Stimulated activated CD8-positive, alpha-beta memory T cell treated with anti-CD3 and anti-CD28 coated beads, Interleukin-7, amount 100 ng/mL, for 48 hours (primary cell): ENCODE results near the gene FMNL2.

Experiments
- DNase-seq, 2 donors: peaks; one replicate each; pipeline ENCODE4 v3.0.0-alpha.2; 2020; ENCODE audit warnings: low read depth in 1 of 2; ENCODE audit errors: extremely low read depth in 1 of 2

Gene FMNL2

GRCh38 chr2:152569186-152569585, 234.2 kb downstream of the FMNL2 start:
- DNase-seq, result no peak

- no peak for DNase-seq
Observed at GRCh38 chr2:152571048-152571766, 236.2 kb downstream of the FMNL2 start.

GRCh38 chr2:152572031-152572430, 237.1 kb downstream of the FMNL2 start:
- DNase-seq, result no peak

- DNase-seq, result peak; percentile 22 to 53
Observed at GRCh38 chr2:152573168-152573567, 238.2 kb downstream of the FMNL2 start.

GRCh38 chr2:152577579-152577978, 242.6 kb downstream of the FMNL2 start:
- no peak for DNase-seq

GRCh38 chr2:152578573-152578972, 243.6 kb downstream of the FMNL2 start:
- DNase-seq, result no peak

GRCh38 chr2:152580714-152581113, 245.7 kb downstream of the FMNL2 start:
- no peak for DNase-seq

- no peak for DNase-seq
Observed at GRCh38 chr2:152581360-152581759, 246.4 kb downstream of the FMNL2 start.

- no peak for DNase-seq
Observed at GRCh38 chr2:152582081-152582480, 247.1 kb downstream of the FMNL2 start.

GRCh38 chr2:152583512-152584229, 248.7 kb downstream of the FMNL2 start:
- DNase-seq, result no peak

GRCh38 chr2:152584301-152584700, 249.3 kb downstream of the FMNL2 start:
- no peak for DNase-seq

GRCh38 chr2:152585830-152586484, 251.0 kb downstream of the FMNL2 start:
- no peak for DNase-seq

GRCh38 chr2:152587187-152587947, 252.4 kb downstream of the FMNL2 start:
- DNase-seq, result no peak

GRCh38 chr2:152588998-152589397, 254.0 kb downstream of the FMNL2 start:
- no peak for DNase-seq

GRCh38 chr2:152594022-152594766, 259.2 kb downstream of the FMNL2 start:
- DNase-seq, result no peak

- DNase-seq, result no peak
Observed at GRCh38 chr2:152594792-152595191, 259.8 kb downstream of the FMNL2 start.

- DNase-seq, result no peak
Observed at GRCh38 chr2:152598975-152599759, 264.2 kb downstream of the FMNL2 start.

GRCh38 chr2:152600051-152600657, 265.2 kb downstream of the FMNL2 start:
- DNase-seq, result no peak

- DNase-seq, result no peak
Observed at GRCh38 chr2:152600697-152601096, 265.7 kb downstream of the FMNL2 start.
